DMS 273 (cell line): ENCODE data around the gene CERK.
A peak's percentile ranks its signal among the peaks of the same experiment; 100 is the strongest.
"Not testable (repeated sequence)": the region's sequence is repeated elsewhere in the genome, so short reads cannot be mapped to it uniquely, and the experiment has no call there.

Experiments used
- DNase-seq: peaks from one replicate; lab custom pipeline; 2025; ENCODE audit not compliant: unreplicated experiment; lab: John Stamatoyannopoulos, UW

CERK gene

GRCh38 chr22:46737976-46738646 is at the start of gene CERK:
TSS of gene CERK (minus strand) at chr22:46738252. CDS start at chr22:46738148, 104 bp downstream.
- peak; percentile 62 for DNase-seq

GRCh38 chr22:46783721-46784120 is 45.7 kb upstream of the CERK start:
- no peak for DNase-seq

GRCh38 chr22:46782200-46782599 is 44.1 kb upstream of the CERK start:
- not testable (repeated sequence) for DNase-seq

DNA sequence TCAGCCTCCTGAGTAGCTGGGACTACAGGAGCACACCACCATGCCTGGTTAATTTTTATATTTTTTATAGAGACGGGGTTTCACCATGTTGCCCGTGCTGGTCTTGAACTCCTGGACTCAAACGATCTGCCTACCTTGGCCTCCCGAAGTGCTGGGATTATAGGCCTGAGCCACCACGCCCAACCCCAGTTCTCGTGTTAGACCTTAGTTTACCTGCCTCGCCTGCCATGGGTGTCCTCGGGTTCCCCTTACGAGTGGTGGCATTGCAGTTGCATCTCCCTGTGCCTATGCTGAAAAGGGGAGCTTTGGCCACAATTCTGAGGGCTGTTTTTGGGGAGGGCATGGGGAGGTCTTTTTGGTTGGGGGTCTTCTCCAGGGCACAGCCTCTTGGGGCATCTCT is 43.2 kb upstream of the CERK start:
- no peak for DNase-seq

DNA sequence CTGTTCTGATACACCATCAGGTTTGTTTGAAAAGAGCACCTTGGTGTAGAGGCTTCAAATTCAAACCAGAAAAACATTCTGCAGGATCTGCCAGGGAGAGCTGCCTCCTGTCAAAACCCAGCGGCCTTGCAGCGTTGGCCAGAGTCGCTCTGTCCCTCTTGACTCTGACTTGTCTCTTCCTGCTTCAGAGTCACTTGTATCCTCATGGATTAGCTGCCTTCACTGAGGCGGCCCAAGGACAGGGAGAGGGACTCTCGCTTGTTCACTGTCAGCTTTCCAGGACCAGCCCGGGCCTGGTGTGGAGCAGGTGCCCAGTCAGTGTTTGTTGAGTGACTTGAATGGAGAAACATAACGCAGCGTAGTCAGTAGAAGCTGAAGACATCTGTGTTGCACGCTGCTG is 42.4 kb upstream of the CERK start:
- no peak for DNase-seq

DNA sequence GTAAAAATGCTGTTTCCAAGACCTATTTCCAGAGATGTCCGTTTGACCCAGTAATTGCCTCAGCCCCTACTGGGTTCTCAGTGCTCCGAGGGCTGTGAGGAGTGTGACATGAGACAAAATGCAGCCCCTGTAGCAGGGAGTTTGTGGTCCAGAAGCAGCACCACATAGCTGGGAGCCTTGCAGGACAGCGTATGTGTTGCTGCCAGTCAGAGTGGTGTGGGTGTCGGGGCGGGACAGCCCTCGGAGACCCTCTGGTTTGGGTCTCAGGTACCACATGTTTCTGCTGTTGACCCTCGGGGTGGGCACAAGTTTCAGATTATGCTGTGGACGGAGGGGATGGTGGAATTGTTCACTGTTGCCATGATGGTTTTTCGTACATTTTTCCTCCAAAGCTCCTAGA is 41.6 kb upstream of the CERK start:
- DNase-seq: no peak

DNA sequence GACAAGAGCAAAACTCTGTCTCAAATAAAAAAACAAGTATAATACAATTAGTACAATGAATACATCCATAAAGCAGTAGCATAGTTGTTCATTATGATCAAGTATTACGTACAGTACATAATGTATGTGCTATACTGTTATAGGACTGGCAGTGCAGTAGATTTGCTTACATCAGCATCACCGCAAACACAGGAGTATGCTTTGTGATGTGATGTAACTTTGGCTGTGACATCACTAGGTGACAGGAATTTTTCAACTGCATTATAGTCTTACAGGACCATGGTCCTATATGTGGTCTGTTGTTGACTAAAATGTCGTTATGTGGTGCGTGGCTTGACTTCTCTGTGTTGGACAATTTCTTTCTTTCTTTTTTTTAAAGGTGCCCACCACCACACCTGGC is 41.0 kb upstream of the CERK start:
- DNase-seq: no peak

DNA sequence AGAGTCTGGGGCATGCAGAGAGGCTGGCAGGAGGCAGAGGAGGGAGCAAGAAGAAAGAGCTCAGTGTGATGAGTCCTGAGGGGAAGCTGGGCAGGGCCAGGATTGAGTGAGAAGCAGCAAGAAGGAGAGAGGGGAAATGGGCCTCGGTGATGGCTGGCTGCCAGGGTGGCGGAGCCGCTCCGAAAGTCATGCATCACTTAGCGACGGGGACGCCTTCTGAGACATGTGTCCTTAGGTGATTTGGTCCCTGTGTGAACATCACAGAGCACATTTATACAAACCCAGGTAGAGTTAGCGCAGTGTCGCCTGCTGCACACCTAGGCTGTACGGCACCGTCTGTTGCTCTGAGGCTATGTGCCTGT is 39.5 kb upstream of the CERK start:
- no peak for DNase-seq

DNA sequence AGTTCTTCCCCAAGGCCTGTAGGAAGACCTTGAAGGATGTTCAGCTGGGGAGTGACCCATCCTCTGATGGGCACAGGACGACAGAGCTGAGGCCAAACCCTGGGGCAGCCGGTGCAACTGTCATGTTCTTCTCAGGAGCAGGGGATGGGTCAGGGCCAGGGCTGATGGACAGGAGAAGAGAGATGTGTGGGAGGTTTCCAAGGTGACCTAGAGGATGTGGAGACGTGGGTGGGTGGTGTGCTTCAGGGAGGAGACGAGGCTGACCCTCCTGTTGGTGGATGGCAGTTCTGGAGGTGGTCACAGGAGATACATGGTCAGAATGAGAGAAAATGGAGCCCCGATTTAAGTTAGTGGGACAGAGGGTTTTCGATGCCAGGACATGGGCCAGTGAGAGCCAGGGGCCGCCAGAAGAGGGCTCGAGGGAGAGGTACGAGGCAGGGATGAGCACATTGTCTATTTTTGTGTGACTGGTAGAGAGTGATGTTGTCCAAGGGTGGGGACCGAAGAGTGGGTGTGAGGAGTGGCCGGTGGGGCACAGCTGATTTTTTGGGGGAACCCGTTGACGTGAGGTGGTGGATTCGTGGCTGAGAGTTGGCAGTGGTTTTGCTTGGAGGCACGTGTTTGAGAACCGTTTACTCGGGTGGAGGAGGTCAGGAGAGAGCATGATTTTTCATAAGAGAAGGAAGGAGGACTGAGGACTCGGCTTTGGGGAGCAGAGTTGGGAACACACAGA is 39.0 kb upstream of the CERK start:
- DNase-seq: no peak

DNA sequence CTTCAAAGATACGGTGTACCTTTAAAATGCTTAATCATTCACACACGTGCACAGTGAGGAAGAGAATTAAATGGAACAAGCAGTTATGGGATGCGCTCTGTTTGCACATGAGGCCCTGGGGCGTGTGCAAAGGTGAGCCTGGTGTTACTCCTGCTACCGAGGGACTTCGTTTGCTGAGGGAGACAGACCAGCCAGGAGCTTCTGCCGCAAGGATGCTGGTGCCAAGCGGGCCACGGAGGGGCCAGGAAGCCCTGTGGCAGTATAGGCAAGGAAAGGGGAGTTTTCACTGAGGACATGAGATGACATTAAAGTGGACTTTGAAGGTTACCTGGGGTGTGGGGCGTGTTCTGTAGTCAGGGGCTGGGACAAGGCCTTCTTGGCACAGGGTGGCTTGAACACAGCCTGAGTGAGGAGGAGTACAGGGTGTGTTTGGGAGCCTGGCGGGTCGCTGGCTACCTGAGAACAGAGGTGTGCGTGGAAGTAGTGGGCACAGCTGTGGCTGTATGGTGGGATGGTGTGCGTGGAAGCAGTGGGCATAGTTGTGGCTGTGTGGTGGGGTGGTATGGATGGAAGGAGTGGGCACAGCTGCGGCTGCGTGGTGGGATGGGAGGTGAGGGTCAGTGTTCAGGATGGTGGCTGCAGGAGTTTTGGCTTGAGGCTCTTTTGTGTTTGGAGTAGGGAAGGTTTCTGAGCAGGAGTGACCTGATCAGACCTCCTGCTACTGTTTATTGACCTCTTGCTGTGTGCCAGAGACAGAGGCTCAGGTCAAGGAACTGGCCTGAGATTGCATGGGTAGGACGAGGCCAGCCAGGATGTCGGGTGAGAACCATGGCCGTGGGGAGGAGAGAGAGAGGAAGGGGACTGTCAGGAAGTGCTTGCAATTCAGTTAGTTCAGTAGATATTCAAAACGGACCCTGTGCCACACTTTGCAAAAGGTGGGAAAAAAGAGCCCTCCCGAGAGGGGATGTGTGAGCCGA is 38.1 kb upstream of the CERK start:
- DNase-seq: no peak

GRCh38 chr22:46774980-46775849 is 37.2 kb upstream of the CERK start:
- peak; percentile 23 for DNase-seq

DNA sequence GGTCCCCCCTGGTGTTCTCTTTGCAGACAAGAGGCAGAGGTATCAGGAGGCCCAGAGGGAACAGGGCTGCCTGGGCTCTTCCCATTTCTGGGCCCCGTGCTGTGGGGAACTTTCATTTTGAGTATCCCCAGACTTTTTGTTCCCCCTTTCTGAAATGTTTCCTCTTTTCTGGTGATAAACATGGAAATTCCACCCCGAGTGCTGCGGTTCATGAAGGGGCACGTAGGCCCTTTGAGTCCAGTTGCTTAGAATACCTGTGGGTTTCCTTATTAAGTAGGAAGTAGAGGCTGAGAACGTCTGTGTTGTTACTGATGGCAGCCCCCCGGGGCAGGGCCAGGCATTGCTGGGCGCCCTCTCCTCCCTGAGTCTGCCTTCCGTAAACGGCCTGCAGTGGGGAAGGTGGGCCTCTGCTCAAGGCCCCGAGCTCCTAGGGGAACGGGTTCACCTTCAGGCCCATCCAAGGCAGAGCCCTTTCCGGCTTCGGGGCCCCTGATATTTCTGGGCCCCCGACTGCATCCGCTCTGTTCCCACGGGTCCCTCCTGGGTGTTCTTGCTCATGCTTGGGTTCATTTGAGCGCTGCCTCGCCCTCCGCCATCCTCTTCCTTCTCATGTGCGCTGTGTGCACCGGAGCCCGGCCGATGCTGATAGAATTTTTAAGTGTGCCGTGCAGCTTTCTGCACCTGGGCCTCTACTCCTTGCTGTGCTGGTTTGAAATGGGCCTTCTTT is 36.4 kb upstream of the CERK start:
- no peak for DNase-seq

GRCh38 chr22:46773076-46773475 is 35.0 kb upstream of the CERK start:
- DNase-seq: no peak

DNA sequence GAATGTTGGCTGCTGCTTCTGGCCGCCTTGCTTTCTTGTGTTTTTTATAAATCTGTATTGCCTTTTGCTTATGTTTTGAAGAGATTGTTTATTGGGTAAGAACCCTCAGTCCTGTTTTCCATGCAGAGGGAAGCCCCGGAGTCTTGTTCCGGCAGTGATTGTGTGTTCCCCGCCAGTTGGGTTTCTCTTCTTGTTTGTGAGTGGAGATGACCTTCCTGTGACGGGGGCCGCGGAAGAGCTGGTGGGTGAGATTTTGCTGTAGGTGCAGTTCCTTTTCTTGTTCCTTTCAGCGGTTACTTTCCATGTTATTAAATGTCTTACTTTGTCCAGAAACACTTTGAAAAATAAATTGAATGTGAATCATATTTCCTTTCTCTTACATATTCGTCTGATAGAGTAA is 32.7 kb upstream of the CERK start:
- DNase-seq: no peak

GRCh38 chr22:46770151-46770641 is 32.1 kb upstream of the CERK start:
- no peak for DNase-seq

DNA sequence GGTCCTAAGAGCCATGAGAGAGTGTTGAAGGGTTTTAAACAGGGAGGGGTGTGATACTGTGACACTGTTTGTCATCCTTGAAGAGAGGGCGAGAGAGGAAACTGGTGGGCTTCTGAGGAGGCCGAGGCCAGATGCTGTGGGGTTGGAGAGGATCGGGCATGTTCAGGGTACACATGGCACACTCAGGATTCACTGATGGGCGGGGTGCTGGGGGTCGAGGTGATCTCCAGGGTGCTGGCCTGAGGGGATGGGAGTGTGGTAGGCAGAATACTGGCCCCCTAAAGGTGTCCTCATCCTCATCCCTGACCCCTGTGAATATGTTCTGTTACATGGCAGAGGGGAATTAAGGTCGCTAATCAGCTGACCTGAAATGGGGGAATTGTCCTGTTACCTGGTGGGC is 31.7 kb upstream of the CERK start:
- DNase-seq: no peak

- peak; percentile 88 for DNase-seq
Observed at GRCh38 chr22:46769191-46769675, 31.2 kb upstream of the CERK start.

GRCh38 chr22:46767249-46767985 is 29.4 kb upstream of the CERK start:
- no peak for DNase-seq

DNA sequence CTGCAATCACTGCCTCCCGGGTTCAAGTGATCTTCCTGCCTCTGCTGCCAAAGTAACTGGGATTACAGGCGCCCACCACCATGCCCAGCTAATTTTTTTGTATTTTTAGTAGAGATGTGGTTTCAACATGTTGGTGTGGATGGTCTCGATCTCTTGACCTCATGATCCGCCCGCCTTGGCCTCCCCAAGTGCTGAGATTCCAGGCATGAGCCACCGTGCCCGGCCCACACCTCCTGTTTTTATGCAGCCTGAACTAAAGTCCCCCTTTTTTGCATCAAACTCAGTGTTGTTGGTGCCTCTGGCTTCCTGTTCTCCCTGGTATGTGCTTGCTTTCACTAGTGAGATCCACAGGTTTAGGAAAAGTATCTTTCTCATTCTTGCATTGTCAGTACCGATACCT is 28.6 kb upstream of the CERK start:
- no peak for DNase-seq
